PC-9 (cell line): Measurements from ENCODE around the gene MYRIP.

Experiments
- CTCF ChIP-seq: fragments of 200-600 bp; sonication (generic); conservative IDR thresholded peaks from 2 replicates; pipeline ENCODE4 v1.6.1; 2017; ENCODE audit warnings: mixed run types, antibody characterized with exemption, mild to moderate bottlenecking, moderate library complexity
- EZH2 ChIP-seq: fragments of 200-600 bp; sonication (generic); IDR thresholded peaks from 2 replicates; pipeline ENCODE4 v1.8.0; 2017; ENCODE audit warnings: antibody characterized with exemption, low read depth

GRCh38 chr3:40224796-40225515 is 415.5 kb downstream of the MYRIP start:
- TF ChIP-seq CTCF: no peak
- no peak for TF ChIP-seq EZH2
